Spleen (tissue), 11 donors: ENCODE data around the gene PKIG. TPM values are rescaled to one million over a fixed set of nuclear protein-coding genes. Genes with fewer than 3 reads are reported as not detected.

Experiments
- DNase-seq: peaks from one replicate; pipeline ENCODE4 v3.0.0-alpha.2; 2020
- H3K27ac ChIP-seq, 8 donors: fragments of 200-600 bp; sonication (generic) in 7 of 8; 1 replicate in 4 of 8; 2 replicates in 4 of 8; pipeline versions ENCODE4 v1.5.0 to v1.8.0; 2016 to 2021; ENCODE audit warnings: inconsistent platforms in 4 of 8, mild to moderate bottlenecking in 4 of 8, moderate library complexity in 1 of 8
- H3K27me3 ChIP-seq, 7 donors: fragments of 200-600 bp; sonication (generic) in 6 of 7; replicated peaks in 1 of 7; 1 replicate in 4 of 7; 2 replicates in 3 of 7; pipeline versions ENCODE4 v1.5.0 to v1.8.0; 2016 to 2021; ENCODE audit warnings: inconsistent platforms in 3 of 7, mild to moderate bottlenecking in 1 of 7
- H3K36me3 ChIP-seq, 6 donors: fragments of 200-600 bp; sonication (generic) in 5 of 6; 1 replicate in 4 of 6; 2 replicates in 2 of 6; pipeline versions ENCODE4 v1.5.0 to v1.8.0; 2016 to 2021; ENCODE audit warnings: inconsistent platforms in 2 of 6
- H3K4me1 ChIP-seq, 6 donors: fragments of 200-600 bp; sonication (generic) in 5 of 6; 1 replicate in 3 of 6; 2 replicates in 3 of 6; pipeline versions ENCODE4 v1.5.0 to v1.8.0; 2016 to 2021; ENCODE audit warnings: inconsistent platforms in 3 of 6
- H3K4me3 ChIP-seq, 8 donors: fragments of 200-600 bp; sonication (generic) in 7 of 8; 1 replicate in 4 of 8; 2 replicates in 4 of 8; pipeline versions ENCODE4 v1.5.0 to v1.8.0; 2016 to 2021; ENCODE audit warnings: inconsistent platforms in 4 of 8, mild to moderate bottlenecking in 4 of 8, moderate library complexity in 2 of 8
- H3K9me3 ChIP-seq, 8 donors: fragments of 200-600 bp; sonication (generic) in 7 of 8; 1 replicate in 4 of 8; 2 replicates in 4 of 8; pipeline versions ENCODE4 v1.5.0 to v1.8.0; 2016 to 2021; ENCODE audit warnings: inconsistent platforms in 4 of 8
- POLR2A ChIP-seq, 3 donors: fragments of 450-650 bp; IDR thresholded peaks; one replicate each; pipeline ENCODE4 v1.5.1; 2017; ENCODE audit warnings: antibody characterized with exemption in 3 of 3, mild to moderate bottlenecking in 1 of 3
- POLR2AphosphoS5 ChIP-seq, 3 donors: sonication (generic); formaldehyde crosslinking; IDR thresholded peaks; one replicate each; pipeline ENCODE4 v1.5.1; 2017; ENCODE audit warnings: antibody characterized with exemption in 3 of 3
- WGBS, 5 donors: extraction: QIAGEN DNeasy Blood & Tissue Kit in 3 of 5; methylation state at CpG; one replicate each; pipeline versions ENCODE4 v1.1.5 to v1.1.7; 2013 to 2018; 5-methylcytosine and 5-hydroxymethylcytosine counted together
- intact Hi-C: fragments of 100-400 bp; cut with DNase I; formaldehyde crosslinking; loops from one replicate; pipeline ENCODE4 v1.15.0; 2023; ENCODE audit warnings: low total_unique reads
- polyA plus RNA-seq, 3 donors: library from polyadenylated mRNA; stranded (reverse); fragments of 200-250 nt; gene quantifications; one replicate each; pipeline ENCODE4 v1.2.1, GENCODE V29; 2013
- total RNA-seq, 7 donors: library from RNA; depleted of rRNA in 3 of 7; stranded (reverse); fragments of >200 nt in 3 of 7; fragmentation: NEBNext Ultra II Directional in 4 of 7; extraction: Animal tissue kit (Norgen Biotek cat#: 25700) in 4 of 7; gene quantifications; one replicate each; pipeline versions ENCODE4 v1.1.0 to v1.2.1, GENCODE V29; 2016 to 2021
- TF ChIP-seq, protein P1 (sequence below), 11 experiments: fragments of 200-600 bp in 7 of 11; fragments of 450-650 bp in 4 of 11; sonication (generic) in 4 of 11; IDR thresholded peaks in 8 of 11; conservative IDR thresholded peaks in 3 of 11; 1 replicate in 7 of 11; 2 replicates in 4 of 11; pipeline versions ENCODE4 v1.4.0 to v1.8.0; 2016 to 2021; ENCODE audit warnings: antibody characterized with exemption in 11 of 11, inconsistent platforms in 4 of 11, mild to moderate bottlenecking in 1 of 11
- donor health status: healthy with polysubstance abuse.
- donor health status: DM: no; HTN: no; CAD: no; lungs with moderate emphysema.
- donor health status: DM: no; HTN: no; CAD: no.
- donor health status: Bipolar disorder and iron deficiency.
- donor health status: healthy.
- donor health status: DM: no; HTN: no; CAD: no.
- donor health status: DM: yes; HTN: yes; CAD: no.

PKIG gene
- total and polyA plus RNA-seq, 10 donors = 37.5 to 82.6 (median 56.1) TPM

DNA sequence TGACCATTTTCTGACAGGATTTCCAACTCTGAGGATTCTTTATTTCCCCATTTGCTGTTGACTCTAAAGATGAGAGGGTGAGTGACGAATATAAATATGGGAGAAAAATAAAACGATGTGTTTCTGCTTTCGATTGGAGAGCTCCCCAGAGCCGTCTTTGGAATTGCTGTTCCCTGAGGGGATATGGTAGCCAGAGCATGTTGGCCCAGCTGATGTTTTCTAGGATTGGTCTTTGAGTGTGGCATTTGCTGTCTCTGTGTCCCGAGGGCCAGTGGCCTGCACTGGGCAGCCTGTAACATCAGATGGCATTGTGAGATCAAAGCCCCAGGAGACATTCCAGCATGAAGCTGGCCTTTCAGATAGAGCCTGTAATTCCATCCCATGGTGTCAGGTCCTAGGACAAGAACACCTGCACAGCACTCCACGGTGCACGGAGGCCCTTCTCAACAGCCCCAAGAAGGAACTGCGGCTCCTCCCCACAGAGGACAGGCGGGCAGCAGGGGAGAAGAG lies 26.7 kb downstream of the PKIG start:
- TF ChIP-seq POLR2AphosphoS5 (IDR thresholded peaks at IDR 0.05) = no peak
- TF ChIP-seq, protein P1, sequence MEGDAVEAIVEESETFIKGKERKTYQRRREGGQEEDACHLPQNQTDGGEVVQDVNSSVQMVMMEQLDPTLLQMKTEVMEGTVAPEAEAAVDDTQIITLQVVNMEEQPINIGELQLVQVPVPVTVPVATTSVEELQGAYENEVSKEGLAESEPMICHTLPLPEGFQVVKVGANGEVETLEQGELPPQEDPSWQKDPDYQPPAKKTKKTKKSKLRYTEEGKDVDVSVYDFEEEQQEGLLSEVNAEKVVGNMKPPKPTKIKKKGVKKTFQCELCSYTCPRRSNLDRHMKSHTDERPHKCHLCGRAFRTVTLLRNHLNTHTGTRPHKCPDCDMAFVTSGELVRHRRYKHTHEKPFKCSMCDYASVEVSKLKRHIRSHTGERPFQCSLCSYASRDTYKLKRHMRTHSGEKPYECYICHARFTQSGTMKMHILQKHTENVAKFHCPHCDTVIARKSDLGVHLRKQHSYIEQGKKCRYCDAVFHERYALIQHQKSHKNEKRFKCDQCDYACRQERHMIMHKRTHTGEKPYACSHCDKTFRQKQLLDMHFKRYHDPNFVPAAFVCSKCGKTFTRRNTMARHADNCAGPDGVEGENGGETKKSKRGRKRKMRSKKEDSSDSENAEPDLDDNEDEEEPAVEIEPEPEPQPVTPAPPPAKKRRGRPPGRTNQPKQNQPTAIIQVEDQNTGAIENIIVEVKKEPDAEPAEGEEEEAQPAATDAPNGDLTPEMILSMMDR (IDR thresholded peaks at IDR 0.05 in 8 of 11, conservative IDR thresholded peaks at IDR 0.05 in 3 of 11) = no peak
- no peak for TF ChIP-seq POLR2A (IDR thresholded peaks at IDR 0.05)
- intact Hi-C loops = loop anchor here (5.0 kb wide), 1 partner anchor 132 kb away; the partner anchor contains the start of gene TTPAL
- H3K4me3 ChIP-seq = no peak overlapping the region

DNA sequence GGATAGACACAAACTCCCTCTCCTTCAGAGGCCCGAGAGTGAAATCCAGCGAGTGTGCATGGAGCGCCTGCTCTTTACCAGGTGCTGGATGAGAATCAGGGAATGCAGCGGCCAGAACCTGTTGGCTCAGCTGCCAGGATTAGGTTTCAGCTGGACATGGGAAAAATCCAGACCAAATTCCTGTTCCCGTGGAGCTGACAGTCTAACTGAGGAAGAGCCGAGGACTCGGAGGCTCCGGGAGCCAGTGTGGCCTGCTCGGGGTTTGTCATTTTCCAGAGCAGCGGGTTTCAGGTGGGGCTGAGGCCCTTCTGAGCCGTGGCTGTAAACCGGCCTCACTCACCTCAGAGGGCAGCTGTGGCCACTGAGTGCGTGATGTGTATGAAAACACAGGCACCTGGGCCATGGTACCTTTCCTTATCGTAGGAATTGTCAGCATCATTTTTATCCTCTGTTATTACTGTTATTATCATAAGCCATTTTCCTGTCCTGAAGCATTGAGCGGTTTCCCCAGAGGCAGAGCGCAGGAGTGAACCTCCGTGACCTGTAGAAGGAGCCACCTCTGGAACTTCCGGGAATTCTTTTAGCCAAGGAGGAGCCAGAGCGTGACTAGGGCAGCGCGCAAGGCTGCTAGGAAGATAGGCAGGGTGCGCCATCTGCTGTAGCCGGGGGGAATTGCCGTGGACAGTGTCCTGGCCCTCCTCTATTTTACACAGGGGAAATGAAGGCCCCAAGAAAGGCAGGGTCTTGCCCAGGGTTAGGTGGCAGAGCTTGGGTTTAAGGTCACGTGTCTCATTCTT lies 27.3 kb downstream of the PKIG start:
- WGBS, 5 donors = 35 to 41% (median 38%) methylated on average over 25 of the region's 25 CpGs
- Histone ChIP-seq H3K36me3 (peaks cover 0 to 31% (median 15%) of the 10 kb centered on the region in 6 donors), H3K27ac (peak overlapping the region in 7 of 8 donors; percentile 62 to 82 (median 78)), H3K9me3 (peaks cover 0 to 6% (median 0%) of the 10 kb centered on the region in 8 donors), H3K4me1 (peaks cover 18 to 53% (median 35%) of the 10 kb centered on the region in 6 donors), H3K4me3 (peak overlapping the region in 3 of 8 donors; percentile 5 to 49 (median 17)), H3K27me3 (no peaks in the 10 kb centered on the region)
- TF ChIP-seq POLR2A (IDR thresholded peaks at IDR 0.05) (no peak), POLR2AphosphoS5 (IDR thresholded peaks at IDR 0.05) (peak; percentile 39 to 82 (median 80))
- TF ChIP-seq, protein P1 (IDR thresholded peaks at IDR 0.05 in 8 of 11, conservative IDR thresholded peaks at IDR 0.05 in 3 of 11) = peak; percentile 84 to 99 (median 96)
- intact Hi-C loops = loop anchor here (5.0 to 10.0 kb wide), 4 partner anchors 85 to 395 kb away; partner anchors contain the start of genes OSER1, SERINC3 and TTPAL
- peak; percentile 94 for DNase-seq

More for the DNA sequence above, 26.7 kb downstream of the PKIG start:
- H3K27me3 ChIP-seq = no peaks in the 10 kb centered on the region
- H3K27ac ChIP-seq = peak overlapping the region in 7 of 8 donors; percentile 62 to 82 (median 78)
- peaks cover 18 to 55% (median 39%) of the 10 kb centered on the region in 6 donors for H3K4me1 ChIP-seq
- WGBS, 5 donors = 75 to 82% (median 79%) methylated on average over 8 to 9 of the region's 9 CpGs
- H3K9me3 ChIP-seq = peaks cover 0 to 6% (median 0%) of the 10 kb centered on the region in 8 donors
- H3K36me3 ChIP-seq = peaks cover 0 to 24% (median 9%) of the 10 kb centered on the region in 6 donors
- DNase-seq = no peak

DNA sequence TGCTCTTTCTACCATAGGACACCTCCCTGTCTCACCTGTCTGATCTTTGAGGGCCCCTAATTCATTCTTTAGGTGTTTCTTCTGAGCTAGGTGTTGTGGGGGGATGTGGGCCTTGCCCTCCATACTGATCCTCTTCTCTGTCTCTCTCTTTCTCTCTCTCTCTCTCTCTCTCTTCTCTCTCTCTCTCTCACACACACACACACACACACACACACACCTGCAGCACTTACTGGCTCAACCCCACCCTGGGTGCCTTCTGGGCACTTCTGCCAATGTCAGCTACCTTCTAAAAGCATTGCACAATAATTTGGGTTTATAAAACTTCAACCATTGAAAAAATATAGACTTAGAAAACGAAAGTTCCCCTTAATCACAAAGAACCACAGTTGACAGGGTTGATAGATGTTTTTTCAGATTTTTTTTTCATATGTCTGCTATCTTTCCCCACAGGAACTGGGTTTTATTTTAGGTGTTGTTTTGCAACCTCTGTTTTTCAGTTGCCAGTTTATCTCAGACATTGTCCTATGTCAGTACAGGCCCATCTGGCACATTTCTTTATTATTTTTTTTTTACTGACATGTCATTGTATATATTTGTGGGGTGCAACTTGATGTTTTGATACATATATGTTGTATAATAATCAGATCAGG lies 28.1 kb downstream of the PKIG start:
- Histone ChIP-seq H3K36me3 (peaks cover 0 to 38% (median 22%) of the 10 kb centered on the region in 6 donors), H3K27me3 (no peaks in the 10 kb centered on the region), H3K9me3 (peaks cover 0 to 6% (median 0%) of the 10 kb centered on the region in 8 donors), H3K4me1 (peaks cover 18 to 54% (median 38%) of the 10 kb centered on the region in 6 donors), H3K27ac (peak overlapping the region in 7 of 8 donors; percentile 62 to 82 (median 78)), H3K4me3 (peak overlapping the region in 1 of 8 donors; percentile 49)
- TF ChIP-seq, protein P1 (IDR thresholded peaks at IDR 0.05 in 8 of 11, conservative IDR thresholded peaks at IDR 0.05 in 3 of 11) = peak in 1 of 11 experiments; percentile 37
- no peak for TF ChIP-seq POLR2A (IDR thresholded peaks at IDR 0.05)
- no peak for TF ChIP-seq POLR2AphosphoS5 (IDR thresholded peaks at IDR 0.05)
- 0 to 5% (median 3%) methylated on average over 1 of the region's 1 CpG for WGBS, 5 donors
- peak; percentile 43 for DNase-seq
- intact Hi-C loops = loop anchor here (5.0 to 10.0 kb wide), 3 partner anchors 86 to 396 kb away; partner anchors contain the start of genes OSER1 and SERINC3
